ENCODE measurements around the gene SLC25A10. TPM values are rescaled to one million over a fixed set of nuclear protein-coding genes. Genes with fewer than 3 reads are reported as not detected.

The SLC25A10 gene
- total and polyA plus RNA-seq, 2 of the 8 experiments (the other 6 are each of a cell fraction or from before 2014, with no cell fraction given), result 22.2 to 43.0 TPM

DNA sequence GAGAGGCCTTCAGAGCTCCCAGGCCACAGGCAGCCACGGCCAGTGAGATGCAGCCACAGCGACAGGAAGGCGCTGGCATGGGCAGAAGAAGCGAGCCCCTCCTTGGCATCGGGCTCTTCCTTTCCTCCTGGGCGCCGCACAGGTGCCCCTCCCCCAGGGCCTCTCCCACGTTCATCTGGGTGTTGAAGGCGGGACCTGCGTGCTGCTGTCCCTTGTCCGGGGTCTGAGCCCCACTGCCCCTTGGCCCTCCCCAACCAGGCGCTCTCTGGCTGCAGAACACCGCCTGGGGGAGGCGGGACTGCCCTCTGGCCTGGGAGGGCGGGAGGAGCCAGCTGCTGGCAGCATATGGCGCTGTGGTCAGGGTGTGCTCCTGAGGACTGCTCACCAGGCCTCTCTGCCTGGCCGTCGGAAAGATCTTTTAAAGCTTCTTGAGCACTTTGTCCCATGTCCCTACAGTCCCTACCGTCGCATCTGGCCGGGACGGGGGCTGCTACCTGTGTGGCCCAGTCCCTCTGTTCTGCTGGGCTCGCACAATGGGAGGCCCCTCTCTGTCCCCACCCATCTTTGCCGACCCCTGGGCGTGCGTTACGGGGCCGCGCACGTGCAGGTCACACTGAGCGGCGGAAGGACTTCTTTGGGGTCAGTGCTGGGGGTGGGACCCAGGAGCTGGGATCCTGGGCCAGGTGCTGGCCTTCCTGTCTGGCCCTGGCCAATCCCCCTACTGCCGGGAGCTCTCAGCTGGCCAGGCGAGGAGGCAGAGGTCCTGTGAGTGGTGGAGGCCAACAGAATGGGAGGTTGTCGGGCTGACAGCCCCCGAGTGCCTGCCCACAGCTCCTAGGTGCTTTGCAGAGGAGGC, 1.7 kb downstream of the SLC25A10 start (continued):
- TF ChIP-seq, protein P1, sequence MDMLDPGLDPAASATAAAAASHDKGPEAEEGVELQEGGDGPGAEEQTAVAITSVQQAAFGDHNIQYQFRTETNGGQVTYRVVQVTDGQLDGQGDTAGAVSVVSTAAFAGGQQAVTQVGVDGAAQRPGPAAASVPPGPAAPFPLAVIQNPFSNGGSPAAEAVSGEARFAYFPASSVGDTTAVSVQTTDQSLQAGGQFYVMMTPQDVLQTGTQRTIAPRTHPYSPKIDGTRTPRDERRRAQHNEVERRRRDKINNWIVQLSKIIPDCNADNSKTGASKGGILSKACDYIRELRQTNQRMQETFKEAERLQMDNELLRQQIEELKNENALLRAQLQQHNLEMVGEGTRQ (IDR thresholded peaks at IDR 0.05; ENCODE audit: low read length), result no peak
- no peak for TF ChIP-seq TAF7 (optimal IDR thresholded peaks at IDR 0.05; ENCODE audit: borderline replicate concordance, low read depth, low read length)
- TF ChIP-seq GTF2F1 (IDR thresholded peaks at IDR 0.05; ENCODE audit: borderline replicate concordance, low read depth, low read length), result no peak
- TF ChIP-seq SIRT6 (IDR thresholded peaks at IDR 0.05; ENCODE audit: low read length), result no peak

All from H1 (cell line).